ENCODE data around the gene TOR1AIP2. TPM values are rescaled to one million over a fixed set of nuclear protein-coding genes. Genes with fewer than 3 reads are reported as not detected.
A peak's percentile ranks its signal among the peaks of the same experiment; 100 is the strongest.

TOR1AIP2 gene
- total and polyA plus RNA-seq, 10 donors: 4.6 to 77.4 (median 58.1) TPM

DNA sequence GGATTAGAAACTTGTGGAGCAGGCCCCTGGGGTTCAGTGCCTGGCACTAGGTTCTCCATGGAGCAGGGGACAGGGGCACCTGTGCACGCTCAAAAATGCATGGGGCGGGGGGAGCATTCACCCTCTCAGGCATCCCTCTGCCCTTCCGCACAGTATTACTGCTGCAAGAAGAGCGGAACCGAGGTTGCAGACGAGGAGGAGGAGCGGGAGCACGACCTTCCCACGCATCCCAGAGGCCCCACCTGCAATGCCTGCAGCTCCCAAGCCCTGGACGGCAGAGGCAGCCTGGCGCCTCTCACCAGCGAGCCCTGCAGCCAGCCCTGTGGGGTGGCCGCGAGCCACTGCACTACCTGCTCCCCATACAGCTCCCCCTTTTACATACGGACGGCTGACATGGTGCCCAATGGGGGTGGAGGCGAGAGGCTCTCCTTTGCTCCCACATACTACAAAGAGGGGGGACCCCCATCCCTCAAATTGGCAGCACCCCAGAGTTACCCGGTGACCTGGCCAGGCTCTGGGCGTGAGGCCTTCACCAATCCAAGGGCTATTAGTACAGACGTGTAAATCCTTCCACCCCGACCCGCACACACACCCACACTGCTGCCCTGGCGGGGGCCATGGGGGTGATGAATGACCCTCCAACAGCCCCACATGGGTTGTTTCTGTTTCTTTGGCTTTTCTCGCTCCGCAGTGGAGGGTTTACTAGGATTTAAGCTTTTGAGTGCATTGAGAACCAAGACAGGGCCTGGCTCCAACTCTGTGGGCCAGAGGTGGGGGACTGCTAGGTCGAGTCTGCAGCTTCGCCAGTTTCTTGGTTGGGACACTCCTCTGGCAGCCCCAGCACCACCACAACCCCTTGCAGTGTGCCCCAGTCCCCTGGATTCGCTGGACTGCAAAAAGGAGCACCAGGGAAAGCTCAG is 63.7 kb downstream of the TOR1AIP2 start:
- H3K4me3 ChIP-seq: peak overlapping the region in 5 of 8 donors; percentile 22 to 73 (median 39)
- peak overlapping the region in 5 of 8 donors; percentile 35 to 70 (median 60) for H3K27ac ChIP-seq
- TF ChIP-seq, protein P1, sequence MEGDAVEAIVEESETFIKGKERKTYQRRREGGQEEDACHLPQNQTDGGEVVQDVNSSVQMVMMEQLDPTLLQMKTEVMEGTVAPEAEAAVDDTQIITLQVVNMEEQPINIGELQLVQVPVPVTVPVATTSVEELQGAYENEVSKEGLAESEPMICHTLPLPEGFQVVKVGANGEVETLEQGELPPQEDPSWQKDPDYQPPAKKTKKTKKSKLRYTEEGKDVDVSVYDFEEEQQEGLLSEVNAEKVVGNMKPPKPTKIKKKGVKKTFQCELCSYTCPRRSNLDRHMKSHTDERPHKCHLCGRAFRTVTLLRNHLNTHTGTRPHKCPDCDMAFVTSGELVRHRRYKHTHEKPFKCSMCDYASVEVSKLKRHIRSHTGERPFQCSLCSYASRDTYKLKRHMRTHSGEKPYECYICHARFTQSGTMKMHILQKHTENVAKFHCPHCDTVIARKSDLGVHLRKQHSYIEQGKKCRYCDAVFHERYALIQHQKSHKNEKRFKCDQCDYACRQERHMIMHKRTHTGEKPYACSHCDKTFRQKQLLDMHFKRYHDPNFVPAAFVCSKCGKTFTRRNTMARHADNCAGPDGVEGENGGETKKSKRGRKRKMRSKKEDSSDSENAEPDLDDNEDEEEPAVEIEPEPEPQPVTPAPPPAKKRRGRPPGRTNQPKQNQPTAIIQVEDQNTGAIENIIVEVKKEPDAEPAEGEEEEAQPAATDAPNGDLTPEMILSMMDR (IDR thresholded peaks at IDR 0.05 in 8 of 11, conservative IDR thresholded peaks at IDR 0.05 in 3 of 11): no peak
- no peak for TF ChIP-seq POLR2A (IDR thresholded peaks at IDR 0.05)
- no peak for TF ChIP-seq POLR2AphosphoS5 (IDR thresholded peaks at IDR 0.05)
- peaks cover 0 to 13% (median 0%) of the 10 kb centered on the region in 7 donors for H3K27me3 ChIP-seq (replicated peaks in 1 of 7)
- H3K36me3 ChIP-seq: no peaks in the 10 kb centered on the region
- peak; percentile 71 for DNase-seq
- 80 to 90% (median 87%) methylated on average over 27 to 28 of the region's 28 CpGs for WGBS, 5 donors
- peaks cover 7 to 32% (median 24%) of the 10 kb centered on the region in 6 donors for H3K4me1 ChIP-seq
- intact Hi-C loops (cut with DNase I; ENCODE audit: low total_unique reads): loop anchor here (5.0 kb wide), 1 partner anchor 107 kb away; no protein-coding TSS in a partner anchor
- no peaks in the 10 kb centered on the region for H3K9me3 ChIP-seq

DNA sequence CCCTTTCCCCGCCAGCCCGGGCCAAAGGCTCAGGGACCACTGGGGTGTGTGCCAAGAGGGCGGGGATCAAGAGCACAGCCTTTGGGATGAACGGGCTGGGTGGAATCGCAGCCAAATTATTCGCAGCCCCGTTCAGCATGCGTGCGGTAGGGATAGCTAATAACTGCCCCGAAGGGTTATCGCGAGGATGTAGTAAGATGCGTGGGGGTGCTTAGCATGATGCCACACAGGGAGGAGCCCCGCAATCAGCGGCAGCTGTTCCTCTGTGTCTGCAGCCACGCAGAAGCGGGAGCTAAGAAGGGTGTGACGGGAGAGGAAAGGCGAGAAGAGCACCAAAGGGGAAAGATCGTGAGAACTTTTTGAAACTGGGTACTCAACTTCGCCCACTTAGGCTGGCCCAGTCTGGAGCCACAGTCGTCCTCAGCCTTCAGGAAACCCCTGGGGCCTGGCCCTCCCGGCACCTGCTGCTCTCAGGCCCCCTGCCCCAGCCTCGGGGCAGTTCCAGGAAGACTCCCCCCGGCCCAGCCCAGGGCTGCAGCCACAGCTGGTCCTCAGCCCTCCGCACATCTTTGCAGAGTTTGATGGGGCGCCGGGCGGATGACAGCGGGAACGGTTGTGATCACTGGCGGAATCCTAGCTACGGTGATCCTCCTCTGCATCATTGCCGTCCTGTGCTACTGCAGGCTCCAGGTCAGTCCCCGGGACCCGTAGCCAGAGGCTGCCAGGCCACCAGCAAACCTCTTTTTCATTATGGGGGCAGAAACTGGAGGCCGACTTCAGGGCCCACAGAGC is 64.9 kb downstream of the TOR1AIP2 start:
- Histone ChIP-seq H3K9me3 (no peaks in the 10 kb centered on the region), H3K36me3 (no peaks in the 10 kb centered on the region), H3K27ac (no peak overlapping the region), H3K4me1 (peaks cover 7 to 32% (median 24%) of the 10 kb centered on the region in 6 donors), H3K27me3 (replicated peaks in 1 of 7) (peaks cover 0 to 13% (median 0%) of the 10 kb centered on the region in 7 donors), H3K4me3 (no peak overlapping the region)
- WGBS, 5 donors: 70 to 86% (median 84%) methylated on average over 30 to 37 of the region's 37 CpGs
- DNase-seq: peak; percentile 63
- intact Hi-C loops (cut with DNase I; ENCODE audit: low total_unique reads): loop anchor here (5.0 kb wide), 1 partner anchor 105 kb away; no protein-coding TSS in a partner anchor
- TF ChIP-seq POLR2A (IDR thresholded peaks at IDR 0.05) (no peak), POLR2AphosphoS5 (IDR thresholded peaks at IDR 0.05) (no peak)

DNA sequence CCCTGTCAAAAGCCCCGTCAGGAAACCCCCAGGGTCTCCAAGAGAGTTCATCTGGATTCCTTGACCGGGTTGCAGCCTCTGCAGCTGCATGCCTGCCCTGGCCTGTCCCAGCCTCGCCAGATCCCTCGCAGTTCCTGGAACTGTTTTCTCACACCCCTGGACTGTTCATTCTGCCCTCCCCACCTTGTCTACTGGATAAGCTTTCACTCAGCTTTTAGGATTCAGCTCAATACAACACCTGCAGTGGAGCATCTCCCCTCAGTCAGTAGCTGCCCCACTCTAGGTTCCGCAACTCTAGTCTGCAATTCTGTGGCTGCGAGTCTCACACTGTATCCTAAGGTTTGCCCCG is 67.3 kb downstream of the TOR1AIP2 start:
- DNase-seq: peak; percentile 45
- Histone ChIP-seq H3K27me3 (replicated peaks in 1 of 7) (peaks cover 0 to 13% (median 0%) of the 10 kb centered on the region in 7 donors), H3K4me3 (no peak overlapping the region), H3K27ac (no peak overlapping the region), H3K4me1 (peaks cover 7 to 22% (median 17%) of the 10 kb centered on the region in 6 donors), H3K9me3 (no peaks in the 10 kb centered on the region), H3K36me3 (no peaks in the 10 kb centered on the region)
- intact Hi-C loops (cut with DNase I; ENCODE audit: low total_unique reads): loop anchor here (5.0 kb wide), 1 partner anchor 103 kb away; no protein-coding TSS in a partner anchor
- WGBS, 5 donors: 78 to 92% (median 84%) methylated on average over 7 of the region's 7 CpGs
- no peak for TF ChIP-seq POLR2A (IDR thresholded peaks at IDR 0.05)
- TF ChIP-seq POLR2AphosphoS5 (IDR thresholded peaks at IDR 0.05): no peak

DNA sequence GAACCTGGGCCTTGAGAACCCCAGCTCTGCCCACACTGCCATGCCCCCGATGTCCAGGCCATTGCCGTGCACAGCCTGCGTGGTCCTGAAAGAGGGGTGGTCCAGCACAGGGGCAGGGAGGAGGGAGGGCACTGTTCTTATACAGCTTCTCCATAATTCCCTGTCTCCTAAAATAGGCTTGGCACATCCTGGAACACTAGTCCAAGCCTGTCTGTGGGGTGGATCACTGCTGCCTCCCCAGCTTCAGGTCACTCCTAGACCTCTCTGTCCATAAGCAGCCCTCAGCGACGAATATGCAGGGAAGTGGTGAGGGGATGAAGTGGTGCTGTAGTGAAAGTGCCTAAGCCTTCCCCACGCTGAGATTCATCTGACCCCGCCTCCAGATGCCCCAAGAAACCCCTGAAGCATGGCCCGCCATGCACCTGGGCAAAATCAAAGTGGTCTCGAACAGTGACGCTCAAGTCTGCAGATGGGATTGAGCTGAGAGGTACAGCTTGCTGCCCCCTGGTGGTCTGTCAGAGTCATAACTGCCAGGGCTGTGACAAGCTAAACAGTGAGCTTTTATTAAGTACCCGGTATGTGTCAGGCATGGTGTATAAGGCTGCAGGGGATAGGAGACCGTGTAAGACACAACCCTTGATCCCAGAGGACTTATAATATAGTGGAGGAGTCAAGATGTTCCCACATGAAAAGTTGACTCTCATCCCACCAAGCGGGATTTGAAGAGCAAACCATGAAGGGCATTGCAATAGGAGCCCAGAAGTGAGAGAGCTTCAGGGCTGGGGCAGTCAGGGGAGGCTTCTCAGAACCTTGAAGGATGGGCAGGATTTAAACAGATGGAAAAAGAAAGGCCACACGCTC is 67.9 kb downstream of the TOR1AIP2 start:
- no peaks in the 10 kb centered on the region for H3K36me3 ChIP-seq
- H3K4me3 ChIP-seq: no peak overlapping the region
- 39 to 46% (median 43%) methylated on average over 14 of the region's 14 CpGs for WGBS, 5 donors
- intact Hi-C loops (cut with DNase I; ENCODE audit: low total_unique reads): loop anchor here (5.0 kb wide), 1 partner anchor 102 kb away; no protein-coding TSS in a partner anchor
- no peaks in the 10 kb centered on the region for H3K9me3 ChIP-seq
- H3K27me3 ChIP-seq (replicated peaks in 1 of 7): peaks cover 0 to 13% (median 0%) of the 10 kb centered on the region in 7 donors
- peak; percentile 84 for DNase-seq
- H3K4me1 ChIP-seq: peaks cover 5 to 16% (median 13%) of the 10 kb centered on the region in 6 donors
- no peak overlapping the region for H3K27ac ChIP-seq
- TF ChIP-seq POLR2A (IDR thresholded peaks at IDR 0.05) (no peak), POLR2AphosphoS5 (IDR thresholded peaks at IDR 0.05) (no peak)
- TF ChIP-seq, protein P1 (IDR thresholded peaks at IDR 0.05 in 8 of 11, conservative IDR thresholded peaks at IDR 0.05 in 3 of 11): peak; percentile 67 to 95 (median 88)

Measured in spleen (tissue), 11 donors.